GM21360 (cell line): ENCODE data around the gene DPH5.
"Not testable (repeated sequence)": the region's sequence is repeated elsewhere in the genome, so short reads cannot be mapped to it uniquely, and the experiment has no call there.

Experiments used
- ATAC-seq: cut with Tn5 transposase; IDR thresholded peaks from one replicate; pipeline ENCODE4 v1.9.1; 2021; ENCODE audit warnings: mild to moderate bottlenecking, moderate library complexity; ENCODE audit not compliant: unreplicated experiment

Gene DPH5

GRCh38 chr1:100989306-100990077 is 36.1 kb downstream of the DPH5 start:
- ATAC-seq, result no peak

GRCh38 chr1:100988121-100988520 is 37.5 kb downstream of the DPH5 start:
- no peak for ATAC-seq

- ATAC-seq, result no peak
These were observed 42.8 kb downstream of the DPH5 start for GRCh38 chr1:100982793-100983192.

GRCh38 chr1:100979631-100980030 is 46.0 kb downstream of the DPH5 start:
- no peak for ATAC-seq

GRCh38 chr1:100976936-100977335 is 48.6 kb downstream of the DPH5 start:
- ATAC-seq, result no peak

- no peak for ATAC-seq
These were observed 53.4 kb downstream of the DPH5 start for GRCh38 chr1:100972185-100972584.

GRCh38 chr1:100971021-100971420 is 54.6 kb downstream of the DPH5 start:
- no peak for ATAC-seq

GRCh38 chr1:100969327-100969726 is 56.3 kb downstream of the DPH5 start:
- ATAC-seq, result no peak

- no peak for ATAC-seq
These were observed 57.0 kb downstream of the DPH5 start for GRCh38 chr1:100968621-100969020.

GRCh38 chr1:100960098-100960497 is 65.5 kb downstream of the DPH5 start:
- ATAC-seq, result no peak

- ATAC-seq, result no peak
These were observed 66.0 kb downstream of the DPH5 start for GRCh38 chr1:100959502-100960060.

GRCh38 chr1:100955322-100955721 is 70.3 kb downstream of the DPH5 start:
- no peak for ATAC-seq

GRCh38 chr1:100953960-100954730 is 71.4 kb downstream of the DPH5 start:
- no peak for ATAC-seq

GRCh38 chr1:100952970-100953369 is 72.6 kb downstream of the DPH5 start:
- not testable (repeated sequence) for ATAC-seq

GRCh38 chr1:100952104-100952745 is 73.4 kb downstream of the DPH5 start:
- no peak for ATAC-seq

- ATAC-seq, result no peak
These were observed 74.8 kb downstream of the DPH5 start for GRCh38 chr1:100950781-100951180.

- no peak for ATAC-seq
These were observed 75.2 kb downstream of the DPH5 start for GRCh38 chr1:100950337-100950736.

- peak; percentile 49 for ATAC-seq
These were observed 75.9 kb downstream of the DPH5 start for GRCh38 chr1:100949515-100950158.

GRCh38 chr1:100948721-100949405 is 76.7 kb downstream of the DPH5 start:
- ATAC-seq, result not testable (repeated sequence)

GRCh38 chr1:100947816-100948215 is 77.8 kb downstream of the DPH5 start:
- not testable (repeated sequence) for ATAC-seq
